GM19324 (cell line): ENCODE data around the gene CD99L2.

Experiments
- ATAC-seq: cut with Tn5 transposase; IDR thresholded peaks from one replicate; pipeline ENCODE4 v1.9.1; 2021; ENCODE audit warnings: mild to moderate bottlenecking, moderate library complexity; ENCODE audit not compliant: unreplicated experiment, low FRiP score

Gene CD99L2, protein sequence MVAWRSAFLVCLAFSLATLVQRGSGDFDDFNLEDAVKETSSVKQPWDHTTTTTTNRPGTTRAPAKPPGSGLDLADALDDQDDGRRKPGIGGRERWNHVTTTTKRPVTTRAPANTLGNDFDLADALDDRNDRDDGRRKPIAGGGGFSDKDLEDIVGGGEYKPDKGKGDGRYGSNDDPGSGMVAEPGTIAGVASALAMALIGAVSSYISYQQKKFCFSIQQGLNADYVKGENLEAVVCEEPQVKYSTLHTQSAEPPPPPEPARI

DNA sequence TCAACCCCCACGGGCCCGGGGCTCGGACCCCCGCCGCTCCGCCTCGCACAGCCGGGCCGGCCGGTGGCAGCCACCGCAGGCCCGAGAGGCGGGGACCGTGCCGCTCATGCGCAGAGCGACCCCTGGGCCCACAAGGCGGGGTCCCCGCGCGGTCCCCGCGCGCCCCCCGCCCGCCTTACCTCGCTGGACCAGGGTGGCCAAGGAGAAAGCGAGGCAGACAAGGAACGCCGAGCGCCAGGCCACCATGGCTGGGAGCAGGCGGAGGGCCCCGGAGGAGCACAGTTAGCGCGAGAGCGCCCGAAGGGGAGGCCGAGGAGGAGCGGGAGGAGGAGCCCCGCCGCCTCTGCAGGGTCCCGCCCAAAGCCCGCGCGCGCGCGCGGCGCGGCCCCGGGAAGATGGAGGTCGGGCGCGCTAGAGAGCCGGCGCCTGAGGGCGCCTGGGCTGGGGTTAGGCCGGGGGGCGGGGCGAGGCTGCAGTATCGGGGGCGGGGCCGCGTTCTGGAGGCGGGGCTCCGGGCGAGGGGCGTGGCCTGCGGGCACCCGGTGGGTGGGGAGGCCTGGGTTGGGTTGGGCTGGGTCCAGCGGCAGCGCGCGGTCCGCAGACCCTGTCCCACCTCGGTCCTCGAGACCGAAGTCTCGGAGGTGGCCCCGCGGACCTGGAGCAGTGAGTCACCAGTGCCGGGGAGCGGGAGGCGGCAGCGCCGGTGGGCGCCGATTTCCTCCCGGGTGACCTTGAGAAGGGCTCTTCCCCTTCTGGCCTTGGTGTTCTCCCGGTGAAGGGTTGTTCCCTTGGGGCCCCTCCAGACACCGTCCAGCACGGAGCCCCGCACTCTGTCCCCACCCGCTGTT is at the start of gene CD99L2:
Gene CD99L2, minus strand, starts transcription at position 326 of the 848 bp plus-strand sequence. Its CDS starts 80 bp downstream, at position 246.
- peak; percentile 94 for ATAC-seq

DNA sequence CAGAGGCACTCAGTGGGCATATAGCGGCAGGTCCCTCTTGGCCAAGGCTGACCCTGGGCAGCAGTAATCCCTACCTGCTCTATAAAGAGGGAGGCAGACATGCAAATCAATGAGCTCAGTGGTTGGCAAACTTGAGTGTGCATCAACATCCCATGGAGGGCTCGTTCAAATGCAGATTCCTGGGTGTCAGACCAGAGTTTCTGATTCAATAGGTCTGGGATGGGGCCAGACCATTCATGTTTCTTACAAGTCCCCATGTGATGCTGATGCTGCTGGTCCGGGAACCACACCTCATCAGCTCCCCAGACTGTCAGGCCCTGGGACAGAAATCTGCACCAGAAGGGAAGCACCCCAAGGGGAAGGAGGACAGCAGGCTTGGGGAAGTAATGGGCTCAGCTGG is 45.8 kb upstream of the CD99L2 start:
- no peak for ATAC-seq

DNA sequence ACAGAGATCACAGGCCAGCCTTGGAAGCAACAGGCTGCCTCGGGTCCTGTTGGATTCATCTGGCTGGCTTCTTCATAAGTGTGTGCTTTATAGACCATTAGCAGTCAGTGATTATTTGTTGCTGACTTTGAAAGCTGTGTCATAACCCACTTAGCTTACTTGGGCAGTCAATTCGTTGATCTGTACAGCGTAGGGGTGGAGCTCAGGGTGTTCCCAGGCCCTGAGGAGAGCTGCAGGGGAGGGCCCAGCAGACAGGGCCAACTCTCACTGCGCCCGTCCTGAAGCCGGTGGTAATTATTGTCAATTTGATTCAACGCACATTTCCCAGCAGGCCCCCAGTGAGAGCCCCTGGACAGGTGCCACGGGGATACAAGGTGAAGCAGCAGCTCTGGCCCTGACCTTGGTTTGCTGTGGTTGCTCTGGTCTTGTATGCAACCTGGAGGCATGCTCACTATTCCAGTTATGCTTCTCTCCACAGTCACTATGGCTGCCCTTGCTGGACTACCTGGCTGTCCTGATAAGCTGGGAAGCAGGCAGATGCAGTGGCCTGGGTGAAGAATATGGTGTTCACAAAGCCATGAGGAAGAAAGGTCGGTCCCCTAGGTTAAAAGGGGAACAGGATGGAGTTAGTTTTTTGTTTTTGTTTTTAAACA is 44.6 kb upstream of the CD99L2 start:
- ATAC-seq, result no peak

DNA sequence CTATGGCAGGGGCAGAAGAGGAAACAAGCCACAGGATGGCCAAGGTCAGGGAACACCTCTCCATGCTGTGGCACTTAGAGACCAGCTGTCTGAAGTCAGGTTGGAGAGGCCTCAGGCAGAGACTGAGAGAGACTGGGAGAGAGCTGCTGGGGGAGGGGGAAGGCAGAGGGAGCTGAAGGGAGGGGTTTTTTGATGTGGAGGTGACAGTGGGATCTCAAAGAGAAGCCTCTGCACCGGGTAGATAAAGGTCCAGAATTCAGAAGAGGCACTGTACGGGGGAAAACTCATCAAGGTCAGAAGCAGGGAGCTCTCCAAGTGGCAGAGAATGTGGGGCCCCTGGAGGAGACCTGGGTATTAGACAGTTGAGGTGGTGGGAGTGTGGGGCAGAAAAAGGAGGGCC is 43.1 kb upstream of the CD99L2 start:
- ATAC-seq, result no peak

DNA sequence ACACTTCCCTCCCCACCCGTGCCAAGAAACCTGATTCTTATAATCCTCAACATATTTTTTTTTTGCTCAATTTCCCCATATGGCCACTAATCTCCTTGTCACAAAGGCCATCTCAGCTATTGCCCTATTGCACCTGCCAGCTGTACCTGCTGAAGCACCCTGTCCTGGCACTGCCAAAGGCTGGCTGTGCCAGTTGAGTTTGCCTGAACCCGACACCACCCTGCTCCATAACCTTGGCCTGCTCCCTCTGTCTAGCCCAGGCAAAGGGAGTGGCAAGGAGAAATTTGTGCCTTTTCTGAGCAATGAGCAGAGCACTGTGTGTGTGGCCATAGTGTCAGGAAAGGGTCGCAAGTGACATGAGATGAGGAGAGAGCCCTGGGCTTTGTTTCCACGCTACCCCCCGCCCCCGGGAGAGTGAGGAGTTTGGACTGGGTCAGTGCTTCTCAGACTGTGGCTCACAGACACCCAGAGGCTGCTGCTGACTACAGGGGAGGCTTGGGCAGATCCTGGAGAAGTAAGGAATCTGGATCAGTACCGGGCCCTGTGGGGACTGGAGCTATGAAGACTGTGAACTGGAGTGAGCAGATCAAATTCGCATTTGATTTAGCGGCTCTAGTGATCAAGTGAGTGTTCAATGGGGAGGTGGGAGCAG is 42.5 kb upstream of the CD99L2 start:
- ATAC-seq, result no peak

DNA sequence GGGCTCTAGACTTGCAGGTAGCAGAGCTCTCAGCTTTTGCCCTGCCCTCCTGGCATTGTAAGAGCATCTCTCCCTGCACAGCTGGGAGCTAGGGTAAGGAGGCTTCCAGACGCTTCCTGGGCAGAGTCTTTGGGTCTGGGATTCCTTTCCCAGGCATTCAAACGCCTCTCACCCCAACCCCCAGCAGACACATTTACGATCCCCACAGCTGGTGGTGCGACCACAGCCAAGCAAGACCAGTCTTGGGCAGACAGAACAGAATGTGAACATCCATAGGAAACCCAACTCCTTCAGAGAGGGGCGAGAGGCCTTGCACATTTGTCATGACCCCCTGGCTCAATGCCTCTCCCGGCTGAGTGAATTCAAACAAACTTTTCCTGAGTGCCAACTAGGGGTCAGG is 38.1 kb upstream of the CD99L2 start:
- ATAC-seq, result no peak

GRCh38 chrX:150935467-150935866 is 37.0 kb upstream of the CD99L2 start:
- no peak for ATAC-seq

DNA sequence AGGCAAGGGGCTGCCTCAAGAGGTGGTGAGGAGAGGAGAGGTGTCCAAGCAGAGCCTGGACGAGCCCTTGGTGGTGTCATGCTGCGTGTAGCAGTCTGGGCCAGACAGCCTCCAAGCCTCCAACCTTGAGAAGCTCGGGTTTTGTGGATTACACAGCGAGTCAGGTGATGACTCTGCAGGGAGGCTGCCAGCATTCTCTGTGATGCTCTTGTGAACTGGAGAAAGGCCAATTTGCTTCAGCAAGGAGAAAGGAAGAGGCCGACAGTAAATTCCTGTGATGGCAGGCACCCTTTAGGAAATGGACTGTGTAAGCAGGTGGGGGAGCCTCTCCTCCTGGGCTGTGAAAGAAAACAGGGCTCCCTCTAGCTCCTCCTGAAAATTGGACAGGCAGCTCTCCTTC is 36.0 kb upstream of the CD99L2 start:
- no peak for ATAC-seq

DNA sequence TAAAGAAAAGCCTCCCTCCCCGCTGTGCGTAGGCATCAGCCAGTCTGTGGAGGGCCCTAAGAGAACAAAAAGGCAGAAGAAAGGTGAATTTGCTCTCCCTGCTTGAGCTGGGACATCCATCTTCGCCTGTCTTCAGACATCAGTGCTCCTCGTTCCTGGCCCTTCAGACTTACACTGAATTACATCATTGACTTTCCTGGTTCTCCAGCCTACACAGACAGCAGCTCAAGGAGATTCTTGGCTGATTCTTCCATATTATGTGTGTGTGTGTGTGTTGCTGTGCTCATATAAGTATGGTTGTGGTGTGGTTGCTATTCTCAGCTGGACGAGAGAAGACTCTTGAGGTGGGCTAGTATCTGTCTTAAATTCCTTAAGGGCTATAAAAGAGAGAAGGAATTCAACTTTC is 35.5 kb upstream of the CD99L2 start:
- no peak for ATAC-seq

DNA sequence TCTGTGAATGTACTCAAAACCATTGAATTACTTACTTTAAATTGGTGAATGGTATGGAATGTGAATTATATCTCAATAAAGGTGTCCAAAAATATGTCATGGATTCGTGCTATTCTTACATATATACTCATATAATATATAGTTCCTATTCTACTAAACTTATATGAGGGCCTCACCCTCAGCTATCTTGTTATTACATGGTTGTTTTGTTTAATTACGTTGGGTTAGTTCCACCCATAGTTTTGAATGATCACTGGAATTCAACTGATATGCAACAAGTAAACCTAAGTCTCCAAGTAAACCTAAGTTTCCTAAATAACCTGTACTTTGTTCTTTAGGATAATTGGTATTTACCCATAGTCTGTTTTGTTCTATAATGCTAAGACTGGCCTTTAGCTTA is 30.6 kb upstream of the CD99L2 start:
- no peak for ATAC-seq

DNA sequence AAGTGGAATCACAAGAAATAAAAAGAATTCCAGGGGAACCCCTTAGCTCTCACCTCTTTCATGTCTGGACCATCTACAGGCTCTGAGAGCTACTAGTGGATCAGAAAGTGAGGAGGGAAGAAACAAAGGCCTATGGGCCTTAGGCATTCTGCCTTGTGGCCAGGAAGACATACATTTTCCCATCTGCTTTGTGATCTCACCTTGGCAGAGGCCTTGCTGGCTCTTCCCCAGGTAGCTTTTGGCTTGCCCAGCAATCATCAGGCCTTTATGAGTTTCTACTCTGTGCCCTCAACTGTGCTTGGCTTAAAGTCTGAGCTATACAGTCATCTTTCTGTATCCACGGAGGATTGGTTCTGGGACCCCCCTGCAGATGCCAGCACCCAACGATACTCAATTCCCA is 28.3 kb upstream of the CD99L2 start:
- no peak for ATAC-seq

GRCh38 chrX:150926304-150926703 is 27.8 kb upstream of the CD99L2 start:
- ATAC-seq, result no peak

GRCh38 chrX:150919401-150919800 is 20.9 kb upstream of the CD99L2 start:
- no peak for ATAC-seq

DNA sequence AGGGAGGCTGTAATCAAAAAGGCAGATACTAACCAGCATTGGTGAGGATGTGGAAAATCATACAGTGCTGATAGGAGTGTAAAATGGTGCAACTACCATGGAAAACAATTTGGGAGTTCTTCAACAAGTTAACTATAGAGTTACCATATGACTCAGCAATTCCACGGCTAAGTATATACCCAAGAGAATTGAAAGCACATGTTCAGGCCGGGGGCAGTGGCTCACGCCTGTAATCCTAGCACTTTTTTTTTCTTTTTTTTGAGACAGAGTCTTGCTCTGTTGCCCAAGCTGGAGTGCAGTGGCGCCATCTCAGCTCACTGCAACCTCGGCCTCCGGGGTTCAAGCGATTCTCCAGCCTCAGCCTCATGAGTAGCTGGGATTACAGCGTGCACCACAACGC is 15.0 kb upstream of the CD99L2 start:
- ATAC-seq, result no peak

DNA sequence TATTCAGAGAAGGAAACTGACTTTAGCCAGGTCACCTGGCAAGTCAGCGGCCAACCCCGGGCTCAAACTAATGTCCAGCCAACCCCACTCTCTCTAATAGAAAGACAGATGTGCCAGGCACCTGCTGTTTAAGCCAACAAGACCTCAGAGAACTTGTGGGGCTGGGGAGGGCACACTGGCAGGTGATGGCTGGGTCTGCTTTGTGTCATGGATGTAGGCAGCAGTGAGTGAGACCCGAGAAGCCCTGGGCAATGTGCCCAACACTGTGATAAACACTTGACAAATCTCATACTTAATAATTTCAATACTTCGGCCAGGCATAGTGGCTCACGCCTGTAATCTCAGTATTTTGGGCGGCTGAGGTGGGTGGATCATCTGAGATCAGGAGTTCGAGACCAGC is 9.0 kb upstream of the CD99L2 start:
- no peak for ATAC-seq

DNA sequence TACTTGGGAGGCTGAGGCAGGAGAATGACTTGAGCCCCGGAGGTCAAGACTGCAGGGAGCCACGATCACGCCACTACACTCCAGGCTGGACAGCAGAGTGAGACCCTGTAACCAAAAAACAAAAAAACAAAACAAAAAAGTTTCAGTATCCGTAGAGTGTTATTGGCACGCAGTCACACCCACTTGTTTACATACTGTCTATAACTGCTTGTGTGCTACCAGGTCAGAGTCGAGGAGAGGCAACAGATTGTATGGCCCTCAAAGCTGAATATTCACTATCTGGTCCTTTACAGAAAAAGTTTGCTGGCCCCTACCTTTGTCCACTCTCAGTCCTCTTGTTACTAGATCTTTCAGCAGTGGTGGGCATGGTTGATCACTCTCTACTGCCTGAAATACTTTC is 8.2 kb upstream of the CD99L2 start:
- no peak for ATAC-seq

DNA sequence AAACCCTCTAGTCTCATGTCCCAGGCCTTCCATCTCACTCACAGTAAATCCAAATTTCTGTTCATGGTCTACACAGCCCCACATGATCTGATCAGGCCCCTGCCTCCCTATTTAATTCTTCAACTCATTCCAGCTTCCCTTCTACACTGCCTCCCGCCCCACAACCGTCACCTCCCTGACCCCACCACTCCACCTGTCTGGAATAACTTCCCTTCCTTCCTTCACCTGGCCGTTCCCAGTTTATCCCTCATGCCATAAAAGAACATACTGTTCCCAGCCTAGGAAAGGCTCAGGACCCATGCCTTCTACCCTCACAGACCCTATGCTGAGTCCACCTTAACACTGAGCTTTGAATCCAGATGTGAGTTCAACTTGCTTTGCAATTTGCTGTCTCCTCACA is 6.8 kb upstream of the CD99L2 start:
- ATAC-seq, result no peak

DNA sequence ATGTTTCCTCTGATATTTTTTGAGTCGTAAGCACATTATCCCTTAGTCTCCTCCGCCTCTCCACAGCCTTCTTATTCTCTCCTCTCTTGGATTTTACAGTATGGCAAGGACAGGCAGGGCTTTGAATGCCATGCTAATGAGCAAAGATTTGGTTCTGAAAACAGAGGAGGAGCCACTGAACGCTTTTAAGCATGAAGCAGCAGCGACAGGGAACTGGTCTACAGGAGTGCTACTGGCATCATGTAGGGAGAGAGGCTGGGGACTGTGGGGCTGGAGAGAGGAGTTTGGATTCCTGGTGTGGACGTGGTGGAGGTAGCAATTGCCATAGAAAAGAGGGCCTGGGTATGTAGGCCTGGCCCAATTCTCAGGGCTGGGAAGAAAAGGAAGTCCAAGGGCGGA is 4.6 kb upstream of the CD99L2 start:
- ATAC-seq, result no peak

DNA sequence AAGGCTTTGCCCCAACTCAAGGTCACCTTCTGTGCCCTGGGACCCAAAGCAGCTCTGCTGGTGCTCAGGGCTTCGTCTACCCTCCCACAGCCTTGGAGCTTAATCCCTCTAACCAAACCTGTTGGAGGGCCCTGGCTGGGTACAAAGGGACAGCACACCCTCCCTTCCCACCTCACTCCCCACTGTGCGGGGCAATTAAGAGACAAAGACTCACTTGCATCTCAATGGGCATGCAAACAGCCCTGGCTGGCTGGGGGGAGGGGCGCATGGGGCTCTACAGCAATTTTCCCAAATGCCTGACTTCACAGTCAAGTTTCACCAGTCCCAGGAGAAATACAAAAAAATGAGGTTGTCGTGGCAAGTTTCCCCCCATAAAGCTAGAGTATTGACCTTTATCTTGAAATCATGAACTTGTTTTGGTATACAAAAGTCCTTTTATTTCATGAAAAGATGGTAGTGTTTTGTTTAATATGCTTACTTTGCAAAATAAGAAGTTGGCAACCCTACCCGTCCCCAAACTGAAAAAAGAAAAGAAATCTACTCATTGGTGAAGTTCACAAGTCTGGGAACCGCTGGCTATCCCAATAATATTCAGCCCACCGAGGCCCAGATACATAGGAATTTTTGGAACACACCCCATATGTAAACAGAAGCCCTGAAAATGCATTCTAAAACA is 4.1 kb upstream of the CD99L2 start:
- no peak for ATAC-seq

DNA sequence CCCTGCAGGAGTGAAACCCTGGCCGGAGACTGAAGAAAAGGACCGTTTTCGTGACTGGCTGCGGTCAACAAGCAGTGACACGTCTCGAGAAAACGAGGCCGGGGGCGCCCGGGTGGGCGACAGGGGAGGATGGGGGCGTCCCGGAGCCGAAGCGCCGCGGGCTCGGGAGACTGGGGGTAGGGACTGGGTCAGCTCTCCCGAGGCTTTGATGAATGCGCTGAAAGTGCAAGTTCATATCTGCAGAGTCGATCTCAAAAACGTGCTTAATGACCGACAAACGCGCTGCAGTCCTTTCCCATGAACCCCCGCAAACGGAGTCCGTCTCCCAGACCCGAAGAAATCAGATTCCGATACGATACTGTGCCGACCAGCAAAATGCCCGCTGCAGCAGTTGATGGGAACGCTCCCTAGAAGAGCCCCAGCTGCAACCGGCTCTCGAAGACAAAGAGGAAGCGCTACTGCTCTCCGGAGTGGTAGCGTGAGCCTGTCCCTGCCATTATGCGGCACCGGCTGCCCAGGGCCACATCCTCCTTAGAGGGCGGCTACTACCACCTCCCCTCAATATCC is 806 bp upstream of the CD99L2 start:
- ATAC-seq, result peak; percentile 9
